HG03066 (cell line): ENCODE data around the gene BFAR.
"Not testable (repeated sequence)": the region's sequence is repeated elsewhere in the genome, so short reads cannot be mapped to it uniquely, and the experiment has no call there.

ENCODE experiments used
- ATAC-seq: cut with Tn5 transposase; IDR thresholded peaks from one replicate; pipeline ENCODE4 v1.9.1; 2021; ENCODE audit warnings: low read depth; ENCODE audit not compliant: unreplicated experiment

The BFAR gene, protein sequence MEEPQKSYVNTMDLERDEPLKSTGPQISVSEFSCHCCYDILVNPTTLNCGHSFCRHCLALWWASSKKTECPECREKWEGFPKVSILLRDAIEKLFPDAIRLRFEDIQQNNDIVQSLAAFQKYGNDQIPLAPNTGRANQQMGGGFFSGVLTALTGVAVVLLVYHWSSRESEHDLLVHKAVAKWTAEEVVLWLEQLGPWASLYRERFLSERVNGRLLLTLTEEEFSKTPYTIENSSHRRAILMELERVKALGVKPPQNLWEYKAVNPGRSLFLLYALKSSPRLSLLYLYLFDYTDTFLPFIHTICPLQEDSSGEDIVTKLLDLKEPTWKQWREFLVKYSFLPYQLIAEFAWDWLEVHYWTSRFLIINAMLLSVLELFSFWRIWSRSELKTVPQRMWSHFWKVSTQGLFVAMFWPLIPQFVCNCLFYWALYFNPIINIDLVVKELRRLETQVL

DNA sequence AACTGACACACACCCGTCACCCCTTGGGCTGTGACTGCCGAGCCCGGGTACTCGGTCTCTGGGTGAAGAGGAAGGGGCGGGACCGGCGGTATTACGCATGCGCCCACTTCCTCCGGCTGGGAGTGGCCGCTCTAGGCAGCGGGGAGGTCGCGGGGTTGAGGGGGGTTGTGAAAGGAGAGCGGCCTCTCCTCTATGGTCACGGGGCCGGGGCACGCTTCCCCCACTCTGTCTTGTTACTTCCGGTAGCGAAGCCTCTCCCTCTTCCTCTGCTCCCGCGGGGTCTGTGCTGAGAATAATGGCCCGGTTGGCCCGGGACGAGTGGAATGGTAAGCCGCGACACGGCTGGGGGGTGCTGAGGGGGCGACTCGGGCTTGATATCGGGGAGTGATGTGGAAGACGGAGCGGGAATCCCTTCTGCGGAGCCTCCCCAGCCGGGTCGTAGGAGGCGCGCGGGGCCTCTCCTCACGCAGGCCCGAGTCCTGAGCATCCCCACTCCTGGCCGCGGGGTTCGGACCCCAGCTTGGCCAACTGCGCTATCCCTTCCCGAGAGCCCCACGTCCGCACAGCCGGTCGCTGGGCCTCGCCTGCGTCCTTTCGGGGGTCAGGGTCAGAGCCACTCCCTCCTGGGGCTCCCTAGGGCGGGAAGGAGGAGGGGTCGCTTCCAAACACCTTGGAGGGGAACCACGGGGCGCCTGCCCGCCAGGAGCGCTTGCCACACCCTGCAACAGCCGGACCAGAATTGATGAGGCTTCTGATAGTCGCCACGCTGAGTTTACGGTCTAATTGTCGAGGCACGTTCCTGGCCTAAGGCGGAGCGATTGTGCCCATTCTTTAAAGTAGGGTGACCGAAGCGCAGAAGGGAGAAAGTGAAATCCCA is at the start of gene BFAR:
TSS of gene BFAR (plus strand) at position 259 of the 877 bp plus-strand sequence. CDS start 11,396 bp downstream, outside the sequence.
- ATAC-seq, result peak; percentile 70

DNA sequence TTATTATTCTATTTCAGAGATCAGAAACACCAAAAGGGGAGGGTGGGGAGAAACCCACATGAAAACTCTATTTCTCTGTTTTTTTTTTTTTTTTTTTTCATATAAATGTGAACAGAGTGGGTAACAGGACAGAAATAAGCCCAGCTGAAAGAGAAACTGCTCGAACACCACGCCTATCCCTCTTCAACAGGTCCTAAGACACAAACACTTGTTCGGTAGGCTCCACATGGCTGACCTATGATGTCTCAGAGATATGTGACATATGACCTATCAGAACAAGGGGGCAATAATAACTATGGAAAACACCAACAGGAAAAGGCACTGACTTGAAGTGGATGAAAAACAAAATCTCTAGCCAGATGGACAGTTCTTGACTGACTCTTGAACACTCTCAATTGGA is 47.5 kb upstream of the BFAR start:
- ATAC-seq, result no peak

DNA sequence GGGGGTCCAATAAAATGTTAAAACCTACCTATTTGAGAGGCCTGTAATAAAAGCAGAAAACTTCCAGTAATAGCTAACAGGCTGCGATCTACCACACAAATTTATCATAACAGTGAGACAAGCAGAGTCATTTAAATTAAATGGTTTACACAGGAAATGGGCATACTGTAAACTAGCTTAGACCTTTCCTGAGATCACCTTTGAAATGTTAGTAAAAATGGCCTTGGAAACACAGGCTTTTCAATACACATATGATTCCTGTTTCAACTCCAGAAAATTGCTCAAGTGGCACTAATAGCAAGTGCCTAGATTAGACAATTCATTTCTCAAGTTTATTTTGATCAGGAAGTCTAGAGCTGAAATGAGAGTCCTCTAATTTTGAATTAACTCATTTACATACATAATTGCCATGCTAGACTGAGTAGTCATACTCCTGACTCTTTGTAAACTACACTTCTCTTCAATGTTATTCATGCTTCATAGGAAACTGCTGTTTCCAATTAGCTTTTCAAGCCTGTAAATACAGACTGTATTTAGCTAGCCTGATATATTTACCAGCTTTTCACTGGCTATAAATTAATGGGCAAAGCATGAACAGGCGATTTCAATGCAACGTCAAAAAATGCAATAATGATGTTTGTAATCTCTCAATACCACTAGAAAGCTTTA is 46.0 kb upstream of the BFAR start:
- ATAC-seq, result no peak

DNA sequence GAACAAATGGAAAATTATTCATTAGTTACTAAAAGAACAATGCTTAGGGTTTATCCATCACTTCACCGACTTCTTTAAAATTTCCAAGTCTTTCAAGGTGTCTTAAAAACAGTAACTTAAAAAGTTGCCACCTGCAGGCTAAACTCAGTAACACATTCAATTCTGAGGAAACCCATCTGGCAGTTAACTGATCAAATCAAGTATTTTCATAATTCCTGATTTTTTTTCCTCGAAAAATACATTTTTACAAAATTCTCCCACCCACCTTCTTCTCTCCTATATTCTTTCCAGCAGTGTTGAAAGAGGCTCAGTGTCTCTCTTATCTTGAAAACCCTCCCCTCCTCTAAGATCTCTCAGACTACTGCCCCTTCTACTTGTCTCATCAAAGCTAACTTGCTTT is 32.6 kb upstream of the BFAR start:
- ATAC-seq, result no peak

DNA sequence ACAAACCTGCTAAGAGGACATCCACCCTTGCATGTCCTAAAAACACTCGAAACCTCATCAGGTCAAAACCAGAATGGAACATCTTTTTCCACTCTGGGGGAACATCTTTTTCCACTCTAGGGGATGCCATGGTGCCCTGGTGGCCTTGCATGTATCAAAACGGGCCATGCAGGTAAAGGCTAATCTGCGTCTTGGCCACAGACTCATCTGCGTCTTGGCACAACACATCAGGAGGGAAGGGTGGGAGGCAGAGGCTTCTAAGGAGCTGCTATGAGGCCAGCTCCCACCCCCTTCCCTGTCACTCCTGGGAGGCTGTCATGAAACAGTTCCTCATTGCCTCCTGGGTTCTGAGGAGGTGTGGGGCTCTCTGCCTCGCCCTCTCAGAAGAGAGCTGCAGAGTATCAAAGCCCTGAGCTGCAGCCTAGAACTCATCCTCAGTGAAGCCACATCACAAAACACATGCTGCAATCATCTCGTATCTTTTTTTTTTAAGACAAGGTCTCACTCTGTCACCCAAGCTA is 30.2 kb upstream of the BFAR start:
- ATAC-seq, result no peak

DNA sequence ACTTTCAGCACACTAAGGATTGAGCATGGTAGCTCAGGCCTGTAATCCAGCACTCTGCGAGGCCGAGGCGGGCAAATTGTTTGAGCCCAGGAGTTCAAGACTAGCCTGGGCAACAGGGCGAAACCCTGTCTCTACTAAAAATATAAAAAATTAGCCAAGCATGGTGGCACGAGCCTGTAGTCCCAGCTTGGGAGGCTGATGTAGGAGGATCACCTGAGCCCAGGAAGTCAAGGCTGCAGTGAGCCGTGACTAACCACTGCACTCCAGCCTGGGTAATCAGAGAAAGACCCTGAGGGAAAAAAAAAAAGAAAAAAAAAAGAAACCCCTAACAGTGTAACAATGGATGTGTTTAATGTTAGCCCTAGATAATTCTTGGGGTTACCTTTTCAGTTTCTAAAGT is 26.6 kb upstream of the BFAR start:
- peak; percentile 52 for ATAC-seq

DNA sequence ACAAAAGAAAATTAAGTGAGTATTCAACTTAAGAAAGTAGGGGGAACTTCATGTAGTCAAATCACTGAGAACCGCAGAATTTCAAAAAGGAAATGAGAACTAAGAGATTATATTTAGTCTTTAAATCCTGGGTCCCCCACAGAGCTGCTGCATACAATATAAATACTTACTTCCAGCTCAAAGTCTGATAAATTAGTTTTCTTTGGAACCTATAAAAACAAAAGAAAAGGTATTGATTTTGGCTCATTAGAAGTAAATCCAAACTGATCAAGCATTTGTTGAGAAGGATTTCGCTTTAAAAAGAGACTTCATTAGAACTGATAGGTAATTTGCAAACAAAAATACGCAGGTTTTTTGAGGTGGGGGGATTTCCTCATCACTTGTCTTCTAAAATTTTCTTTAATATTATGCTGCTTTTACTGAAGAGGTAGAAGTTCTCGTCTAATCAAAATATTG is 24.6 kb upstream of the BFAR start:
- no peak for ATAC-seq

DNA sequence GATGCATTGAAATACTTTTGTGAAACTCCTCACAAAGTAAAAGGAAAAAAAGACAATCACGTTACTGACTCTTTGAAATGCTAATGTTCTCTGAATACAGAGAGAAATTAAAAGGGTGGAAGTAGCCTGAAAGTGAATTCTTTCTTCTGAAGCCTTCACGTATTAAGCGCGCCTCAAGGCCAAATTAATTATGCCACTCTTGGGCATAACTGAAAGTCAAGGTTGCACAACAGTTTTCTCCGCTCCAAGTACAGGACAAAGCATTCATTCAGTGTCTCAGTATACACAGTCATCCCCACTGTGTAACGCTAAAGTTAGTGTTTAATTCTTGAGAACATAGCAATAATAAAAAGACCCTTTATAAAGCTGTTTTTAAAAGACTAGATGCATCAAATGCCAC is 24.1 kb upstream of the BFAR start:
- ATAC-seq, result no peak

DNA sequence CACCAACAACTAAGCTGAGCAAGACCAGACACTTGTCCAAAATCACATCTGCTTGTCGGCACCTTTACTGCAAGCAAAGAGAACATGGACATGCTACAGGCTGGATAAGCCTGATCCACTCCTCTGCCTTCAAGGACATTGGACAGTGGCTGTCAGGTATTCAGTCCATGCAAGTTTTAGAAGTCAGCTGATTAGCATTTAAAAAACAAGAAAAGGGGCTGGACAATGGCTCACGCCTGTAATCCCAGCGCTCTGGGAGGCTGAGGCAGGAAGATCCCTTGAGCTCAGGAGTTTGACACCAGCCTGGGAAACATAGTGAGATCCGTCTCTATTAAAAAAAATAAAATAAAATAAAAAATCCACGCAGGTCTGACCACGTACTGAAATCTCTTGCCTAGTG is 23.0 kb upstream of the BFAR start:
- no peak for ATAC-seq

DNA sequence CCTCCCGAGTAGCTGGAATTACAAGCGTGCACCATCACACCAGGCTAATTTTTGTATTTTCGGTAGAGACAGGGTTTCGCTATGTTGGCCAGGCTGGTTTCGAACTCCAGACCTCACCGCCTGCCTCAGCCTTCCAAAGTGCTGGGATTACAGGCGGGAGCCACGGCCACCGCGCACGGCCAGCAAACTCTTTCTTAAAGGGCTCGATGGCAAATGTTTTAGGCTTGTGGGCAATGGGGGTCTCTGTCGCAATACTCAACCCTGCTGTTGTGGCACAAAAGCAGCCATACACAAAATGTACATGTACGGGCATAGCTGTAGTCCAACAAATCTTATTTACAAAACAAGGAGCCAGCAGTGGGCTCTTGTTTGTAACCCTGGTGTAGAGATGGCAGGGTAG is 21.1 kb upstream of the BFAR start:
- ATAC-seq, result no peak

DNA sequence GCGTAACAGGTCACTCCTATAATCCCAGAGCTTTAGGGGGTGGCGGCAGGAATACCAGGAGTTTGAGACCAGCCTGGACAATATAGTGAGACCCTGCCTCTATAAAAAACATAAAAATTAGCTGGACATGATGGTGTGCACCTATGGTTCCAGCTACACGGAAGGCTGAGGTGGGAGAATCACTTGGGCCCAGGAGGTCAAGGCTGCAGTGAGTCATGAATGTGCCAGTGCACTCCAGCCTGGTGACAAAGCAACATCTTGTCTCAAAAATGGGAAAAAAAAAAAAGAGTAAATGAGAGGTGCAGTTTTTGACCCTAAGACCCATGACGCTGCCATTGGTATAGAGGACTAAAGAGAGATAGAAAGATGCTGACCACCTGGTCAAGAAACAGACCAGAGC is 18.8 kb upstream of the BFAR start:
- ATAC-seq, result no peak

DNA sequence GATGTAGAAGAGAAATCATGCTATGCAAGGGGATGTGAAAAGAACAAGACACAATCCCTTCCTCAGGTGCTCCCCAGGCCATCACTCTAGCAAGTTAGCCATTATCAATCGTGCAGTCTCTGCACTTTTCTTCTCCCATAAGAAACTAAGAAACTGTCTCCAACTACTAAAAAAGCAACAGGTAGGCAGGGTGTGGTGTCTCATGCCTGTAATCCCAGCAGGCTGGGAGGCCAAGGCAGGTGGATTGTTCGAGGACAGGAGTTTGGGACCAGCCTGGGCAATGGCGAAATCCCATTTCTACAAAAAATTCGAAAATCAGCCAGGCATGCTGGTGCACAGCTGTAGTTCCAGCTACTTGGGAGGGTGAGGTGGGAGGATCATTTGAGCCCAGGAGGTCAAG is 16.5 kb upstream of the BFAR start:
- no peak for ATAC-seq

DNA sequence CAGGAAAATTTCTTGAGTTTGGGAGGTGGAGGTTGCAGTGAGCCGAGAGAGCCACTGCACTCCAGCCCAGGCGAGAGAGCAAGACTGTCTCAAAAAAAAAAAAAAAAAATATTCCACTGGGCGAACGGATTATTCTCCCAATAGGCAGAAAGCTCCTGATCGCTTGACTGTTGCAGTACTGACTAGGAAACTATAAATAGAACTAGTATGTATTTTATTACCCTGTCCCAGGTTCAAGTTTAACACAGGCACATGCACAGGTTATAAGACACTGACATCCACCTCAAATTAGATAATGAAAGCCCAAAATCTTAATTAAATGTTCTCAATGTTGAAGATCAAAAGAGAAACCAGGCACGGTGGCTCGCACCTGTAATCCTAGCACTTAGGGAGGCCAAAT is 14.2 kb upstream of the BFAR start:
- no peak for ATAC-seq

DNA sequence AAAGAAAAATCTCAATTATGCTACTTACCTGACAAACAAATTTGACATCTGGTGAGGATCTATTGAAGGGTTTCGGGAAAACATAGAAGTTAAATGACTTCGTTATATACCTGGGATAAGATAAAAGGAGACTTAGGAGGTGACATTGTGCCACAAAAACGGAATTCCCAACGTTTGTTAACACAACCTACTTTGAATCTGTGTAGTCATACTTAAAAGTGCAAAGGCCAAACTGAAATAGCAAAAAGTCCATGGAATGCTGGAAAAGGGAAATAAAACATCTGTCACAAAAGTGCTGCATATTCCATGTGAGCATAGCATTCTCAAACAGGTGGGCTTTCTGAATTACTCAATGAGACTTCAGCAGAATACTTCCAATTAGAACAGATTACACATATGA is 5.7 kb upstream of the BFAR start:
- no peak for ATAC-seq

DNA sequence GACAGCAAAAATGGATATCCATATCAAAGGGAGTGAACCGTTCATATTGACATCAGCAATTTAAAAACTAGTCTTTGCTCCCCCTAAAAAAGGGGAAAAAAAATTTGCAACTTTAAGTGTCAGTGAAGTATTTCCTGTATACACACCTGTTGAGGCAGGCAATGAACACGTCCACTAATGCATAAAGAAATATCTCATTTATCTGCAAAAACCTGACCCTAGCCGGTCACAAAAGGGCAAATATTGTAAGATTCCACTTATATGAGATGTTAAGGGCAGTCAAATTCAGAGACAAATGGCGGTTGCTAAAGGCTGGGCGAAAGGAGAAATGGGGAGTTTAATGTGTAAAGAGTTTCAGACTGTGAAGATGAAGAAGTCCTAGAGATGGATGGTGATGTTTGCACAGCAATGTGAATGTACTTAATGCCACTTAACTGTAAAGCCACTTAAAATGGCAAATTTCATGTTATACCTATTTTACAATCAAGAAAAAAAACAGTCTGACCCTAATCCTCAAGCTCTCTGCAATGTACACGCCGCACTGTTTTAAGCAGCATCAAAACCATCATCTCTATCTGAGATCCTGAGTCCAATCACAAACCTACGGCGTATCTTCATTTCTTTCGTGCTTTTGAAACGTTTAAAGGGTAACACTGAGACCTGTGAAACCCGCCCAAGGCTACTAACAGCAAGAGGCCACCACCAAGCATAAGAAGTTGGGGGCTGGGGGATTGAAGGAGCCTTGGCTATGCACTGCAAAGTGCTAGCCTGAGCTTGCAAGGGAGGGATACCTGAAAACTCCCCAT is 3.7 kb upstream of the BFAR start:
- no peak for ATAC-seq

DNA sequence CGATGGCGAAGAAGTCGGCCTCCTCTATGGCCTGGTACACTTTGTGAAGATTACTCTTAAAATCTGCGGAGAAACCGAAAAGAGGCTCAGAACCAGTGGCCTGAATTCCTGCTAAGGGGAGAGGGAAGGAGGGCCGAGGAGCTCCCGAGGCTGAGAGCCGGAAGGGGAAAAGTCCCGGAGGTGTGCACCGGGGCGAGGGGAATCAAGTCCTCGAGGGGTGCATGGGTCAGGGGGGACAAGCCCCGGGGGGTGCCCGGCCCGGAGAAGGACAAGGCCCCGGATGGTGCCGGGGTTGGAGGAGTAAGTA is 3.2 kb upstream of the BFAR start:
- ATAC-seq, result peak; percentile 2

DNA sequence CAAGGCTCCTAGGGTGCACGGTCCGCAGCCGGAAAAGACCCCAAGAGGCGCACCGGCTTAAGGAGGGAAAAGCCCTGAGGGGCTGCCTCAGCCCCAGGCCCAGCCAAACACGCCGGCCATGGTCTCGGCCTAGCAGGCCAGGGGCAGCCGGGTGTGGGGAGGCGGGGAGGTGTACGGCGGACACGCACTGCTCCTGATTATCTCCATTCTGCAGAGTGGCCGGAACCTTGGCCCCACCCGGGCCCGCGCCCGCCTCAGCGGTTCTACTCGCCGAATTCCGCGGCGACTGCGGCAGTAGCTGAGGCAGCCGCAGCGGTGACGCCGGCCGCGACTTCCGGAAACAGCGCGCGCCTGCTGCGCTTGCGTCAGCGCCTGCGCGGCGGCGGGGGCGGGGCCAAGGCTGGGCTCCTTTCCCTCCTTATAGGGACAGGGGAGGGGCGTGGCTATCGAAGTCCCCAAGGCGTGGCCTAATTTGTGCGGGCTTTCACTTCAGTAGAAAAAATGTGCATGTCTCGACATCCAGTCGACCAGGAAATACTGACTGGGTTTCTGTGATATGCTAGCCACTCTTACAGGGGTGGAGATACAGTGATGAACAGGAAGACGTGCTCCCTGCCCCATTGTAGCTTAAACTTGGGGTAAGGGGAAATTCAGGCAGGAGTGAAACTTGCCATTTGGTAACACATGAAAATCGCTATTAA is 2.7 kb upstream of the BFAR start, which contains the start of gene PARN:
TSS of gene PARN (minus strand) at position 342 of the 701 bp plus-strand sequence. CDS start at position 207, 135 bp downstream.
- ATAC-seq, result peak; percentile 39

DNA sequence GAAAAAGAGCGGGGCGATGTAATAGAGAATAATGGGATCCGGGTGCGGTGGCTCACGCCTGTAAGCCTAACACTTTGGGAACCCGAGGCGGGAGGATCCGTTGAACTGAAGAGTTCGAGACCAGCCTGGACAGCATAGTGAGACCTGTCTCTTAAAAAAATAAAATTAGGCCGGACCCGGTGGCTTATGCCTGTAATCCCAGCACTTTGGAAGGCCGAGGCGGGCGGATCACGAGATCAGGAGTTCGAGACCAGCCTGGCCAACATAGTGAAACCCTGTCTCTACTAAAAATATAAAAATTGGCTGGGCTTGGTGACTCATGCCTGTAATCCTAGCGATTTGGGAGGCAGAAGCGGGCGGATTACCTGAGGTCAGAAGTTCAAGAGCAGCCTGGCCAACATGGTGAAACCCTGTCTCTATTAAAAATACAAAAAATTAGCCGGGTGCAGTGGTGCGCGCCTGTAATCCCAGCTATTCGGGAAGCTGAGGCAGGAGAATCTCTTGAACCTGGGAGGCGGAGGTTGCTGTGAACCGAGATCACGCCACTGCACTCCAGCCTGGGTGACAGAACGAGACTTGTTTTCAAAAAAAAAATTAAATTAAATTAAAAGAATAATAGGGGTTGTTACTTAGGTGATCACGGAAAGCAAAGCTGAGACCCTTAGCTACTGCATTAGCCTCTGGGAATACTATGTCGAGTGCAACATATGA is 2.0 kb upstream of the BFAR start:
- not testable (repeated sequence) for ATAC-seq

DNA sequence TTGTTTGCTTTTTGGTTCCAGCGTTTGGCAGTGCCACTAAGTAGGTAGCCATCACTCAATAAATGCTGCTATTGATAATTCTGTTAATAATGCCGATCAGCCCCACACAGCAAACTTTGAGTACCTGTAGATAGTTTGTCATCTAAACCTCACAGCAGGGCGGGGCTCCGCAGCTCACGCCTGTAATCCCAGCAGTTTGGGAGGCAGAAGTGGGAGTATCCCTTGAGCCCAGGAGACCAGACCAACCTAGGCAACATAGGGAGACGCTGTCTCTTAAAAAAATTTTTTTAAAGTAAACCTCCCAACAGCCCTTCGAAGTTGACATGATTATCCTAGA is 1.6 kb downstream of the BFAR start:
- no peak for ATAC-seq
